BLaER1 treated with 17β-estradiol and CSF1 and Interleukin-3, amounts not matched to agents 10 nM and 100 nM (cell line): ENCODE data around the gene MAP7D2.
"Not testable (repeated sequence)": the region's sequence is repeated elsewhere in the genome, so short reads cannot be mapped to it uniquely, and the experiment has no call there.

Source experiments
- H3K27ac ChIP-seq, 11 experiments: shearing (Covaris generic); formaldehyde crosslinking; 2 replicates each; pipeline ENCODE4 v1.8.1; 2022
- H3K27me3 ChIP-seq, 11 experiments: shearing (Covaris generic); formaldehyde crosslinking; 2 replicates each; pipeline ENCODE4 v1.8.1; 2022
- H3K36me3 ChIP-seq, 11 experiments: shearing (Covaris generic); formaldehyde crosslinking; 2 replicates each; pipeline ENCODE4 v1.8.1; 2022
- H3K4me1 ChIP-seq, 10 experiments: shearing (Covaris generic); formaldehyde crosslinking; 2 replicates each; pipeline ENCODE4 v1.8.1; 2022
- H3K4me2 ChIP-seq, 11 experiments: shearing (Covaris generic); formaldehyde crosslinking; 2 replicates each; pipeline ENCODE4 v1.8.1; 2022
- H3K4me3 ChIP-seq, 10 experiments: shearing (Covaris generic); formaldehyde crosslinking; 2 replicates each; pipeline ENCODE4 v1.8.1; 2022
- H3K9ac ChIP-seq, 11 experiments: shearing (Covaris generic); formaldehyde crosslinking; 2 replicates each; pipeline ENCODE4 v1.8.1; 2022
- H3K9me3 ChIP-seq, 11 experiments: shearing (Covaris generic); formaldehyde crosslinking; replicated peaks in 1 of 11; 2 replicates each; pipeline ENCODE4 v1.8.1; 2022
- H4K20me1 ChIP-seq, 11 experiments: shearing (Covaris generic); formaldehyde crosslinking; 2 replicates each; pipeline ENCODE4 v1.8.1; 2022
- Cebpa-rat ChIP-seq, 11 experiments: shearing (Covaris generic); IDR thresholded peaks; 2 replicates each; pipeline ENCODE4 v1.8.1; 2022

Gene MAP7D2

DNA sequence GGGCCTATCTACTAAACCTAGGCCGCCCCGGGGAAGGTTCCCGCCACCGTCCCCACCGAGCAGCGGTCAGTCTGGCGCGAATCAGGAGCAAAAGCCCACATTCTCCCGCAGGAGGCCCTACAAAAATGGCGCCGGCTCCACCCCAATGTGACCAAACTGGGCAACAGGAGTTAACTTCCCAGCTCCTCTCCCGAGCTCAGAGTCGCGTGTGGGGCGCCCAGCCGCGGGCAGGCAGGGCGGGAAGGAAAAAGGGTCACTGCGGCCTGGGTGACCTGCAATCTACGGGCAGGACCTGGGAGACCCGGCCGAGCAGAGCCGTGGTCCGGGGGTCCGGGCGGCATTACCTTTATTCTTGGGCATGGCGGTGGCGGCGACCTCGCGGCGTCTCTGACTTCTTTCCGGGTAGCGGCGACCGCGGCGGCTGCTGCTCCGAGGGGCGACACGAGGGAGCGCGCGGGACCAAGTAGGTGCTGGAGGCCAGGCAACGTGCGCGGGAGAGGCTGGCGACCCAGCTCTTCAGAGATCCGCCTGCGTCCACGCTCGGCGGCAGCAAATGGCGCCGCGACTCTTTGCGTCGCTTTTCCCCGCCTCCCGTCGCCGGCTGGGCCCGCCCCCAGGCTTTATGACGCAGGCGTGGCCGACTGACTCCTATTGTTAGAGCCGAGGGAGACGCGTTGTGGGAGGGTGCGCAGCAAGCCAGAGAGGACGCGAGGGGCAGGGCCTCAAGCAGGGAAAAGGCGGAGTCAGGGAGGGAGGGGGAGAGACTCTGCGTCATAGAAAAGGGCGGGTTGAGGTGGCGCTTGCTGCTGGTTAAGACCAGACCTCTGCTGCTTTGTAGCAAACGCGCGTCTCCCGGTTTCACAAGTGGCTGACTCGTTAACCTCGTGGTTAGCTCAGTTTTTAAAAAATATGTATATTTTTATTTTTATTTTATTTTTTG lies 24.8 kb upstream of the MAP7D2 start, which contains the start of gene EIF1AX:
Gene EIF1AX, minus strand, starts transcription at position 558 of the 940 bp plus-strand sequence. Its CDS starts 198 bp downstream, at position 360.
- TF ChIP-seq Cebpa-rat (IDR thresholded peaks at IDR 0.05): peak in 1 of 11 experiments; percentile 20; a peak in 1 of 22 replicates
- peaks cover 39 to 50% (median 46%) of the 10 kb centered on the region in 11 experiments; a peak in 21 of 22 replicates for H4K20me1 ChIP-seq
- peaks cover 30 to 55% (median 47%) of the 10 kb centered on the region in 10 experiments for H3K4me1 ChIP-seq

DNA sequence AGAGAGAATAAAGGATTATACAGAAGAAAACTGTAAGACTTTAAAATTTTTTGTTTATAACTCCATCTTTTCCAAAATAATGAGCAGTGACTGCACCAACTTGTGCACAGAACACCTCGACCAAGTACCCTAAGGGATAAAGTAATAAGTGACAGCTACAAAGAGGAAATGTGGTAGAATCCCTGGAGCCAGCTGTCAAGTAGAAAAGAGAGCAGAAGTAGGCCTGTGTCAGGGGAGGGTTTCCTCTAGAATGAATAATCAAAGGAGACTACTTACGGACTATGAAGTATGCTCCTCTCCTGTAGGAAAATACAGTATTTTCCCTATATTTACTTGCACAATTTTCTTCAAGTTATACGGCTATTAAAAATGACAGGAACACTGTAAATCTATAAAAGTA lies 23.7 kb upstream of the MAP7D2 start:
- Histone ChIP-seq H3K27me3 (no peaks in the 10 kb centered on the region), H3K4me3 (peak overlapping the region; percentile 81 to 100 (median 90)), H3K27ac (peak overlapping the region in 10 of 11 experiments; percentile 80 to 95 (median 86); a peak in 18 of 22 replicates), H3K9ac (peak overlapping the region; percentile 84 to 98 (median 93)), H3K9me3 (no peaks in the 10 kb centered on the region), H3K4me1 (peaks cover 30 to 50% (median 47%) of the 10 kb centered on the region in 10 experiments), H3K4me2 (peak overlapping the region; percentile 78 to 92 (median 86)), H3K36me3 (peaks cover 42 to 49% (median 48%) of the 10 kb centered on the region in 11 experiments), H4K20me1 (peaks cover 48 to 61% (median 57%) of the 10 kb centered on the region in 11 experiments; a peak in 21 of 22 replicates)
- no peak for TF ChIP-seq Cebpa-rat (IDR thresholded peaks at IDR 0.05)

More for the DNA sequence above, 24.8 kb upstream of the MAP7D2 start, which contains the start of gene EIF1AX:
- H3K9ac ChIP-seq: peak within 1 kb of the TSS; percentile 84 to 98 (median 93)
- peak within 1 kb of the TSS; percentile 81 to 100 (median 90) for H3K4me3 ChIP-seq
- peak within 1 kb of the TSS; percentile 81 to 95 (median 87) for H3K27ac ChIP-seq
- peaks cover 31 to 38% (median 37%) of the 10 kb centered on the region in 11 experiments for H3K36me3 ChIP-seq
- peak within 1 kb of the TSS; percentile 81 to 92 (median 86) for H3K4me2 ChIP-seq
- H3K9me3 ChIP-seq: no peaks in the 10 kb centered on the region
- no peaks in the 10 kb centered on the region for H3K27me3 ChIP-seq

DNA sequence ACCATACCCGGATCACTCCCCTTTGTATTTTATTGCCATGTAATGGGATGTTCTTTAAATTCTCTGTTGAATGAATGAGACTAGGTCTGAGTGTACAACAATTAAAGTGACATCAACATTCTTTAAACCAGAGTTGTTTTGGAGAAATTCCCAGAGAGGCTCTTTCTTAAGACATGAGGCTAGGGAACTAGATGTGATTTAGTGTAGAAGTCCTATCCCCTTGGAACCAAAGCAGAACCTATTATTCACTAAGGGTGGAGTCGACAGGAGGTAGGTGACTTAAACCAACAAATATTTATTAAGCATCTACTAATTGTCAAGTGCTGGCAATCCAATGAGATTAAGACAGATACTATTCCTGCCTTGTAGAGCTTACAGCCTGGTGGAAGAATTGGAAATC lies 23.3 kb upstream of the MAP7D2 start:
- peak overlapping the region; percentile 78 to 92 (median 86) for H3K4me2 ChIP-seq
- no peak overlapping the region for H3K27ac ChIP-seq
- no peaks in the 10 kb centered on the region for H3K27me3 ChIP-seq
- H3K4me3 ChIP-seq: peak overlapping the region; percentile 81 to 100 (median 90)
- TF ChIP-seq Cebpa-rat (IDR thresholded peaks at IDR 0.05): no peak
- H3K36me3 ChIP-seq: peaks cover 47 to 54% (median 53%) of the 10 kb centered on the region in 11 experiments
- peaks cover 30 to 46% (median 43%) of the 10 kb centered on the region in 10 experiments for H3K4me1 ChIP-seq
- H4K20me1 ChIP-seq: peaks cover 53 to 66% (median 62%) of the 10 kb centered on the region in 11 experiments; a peak in 21 of 22 replicates
- H3K9ac ChIP-seq: peak overlapping the region; percentile 84 to 98 (median 93); a peak in 17 of 22 replicates
- no peaks in the 10 kb centered on the region for H3K9me3 ChIP-seq

DNA sequence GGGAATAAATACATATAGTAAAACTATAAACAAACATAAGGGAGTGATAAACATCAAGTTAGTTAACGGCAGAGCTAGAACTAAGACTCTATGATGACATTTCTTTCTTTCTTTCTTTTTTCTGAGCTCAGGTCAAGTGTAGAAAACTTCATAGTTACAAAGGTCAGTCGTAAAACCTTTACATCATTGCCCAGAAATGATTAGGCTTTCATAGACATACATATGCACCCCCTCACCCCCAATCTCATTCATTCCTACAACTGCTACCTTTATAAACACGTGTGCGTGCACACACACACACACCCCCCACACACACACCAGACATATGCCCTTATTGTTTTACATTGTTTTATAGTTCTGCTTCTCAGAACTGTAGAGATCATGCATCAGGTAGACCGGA lies 19.2 kb upstream of the MAP7D2 start:
- H3K27me3 ChIP-seq: no peaks in the 10 kb centered on the region
- TF ChIP-seq Cebpa-rat (IDR thresholded peaks at IDR 0.05): no peak
- peaks cover 74 to 100% (median 99%) of the 10 kb centered on the region in 11 experiments; a peak in 21 of 22 replicates for H4K20me1 ChIP-seq
- H3K9me3 ChIP-seq: no peaks in the 10 kb centered on the region
- no peak overlapping the region for H3K4me2 ChIP-seq
- H3K36me3 ChIP-seq: peaks cover 84 to 94% (median 93%) of the 10 kb centered on the region in 11 experiments
- H3K27ac ChIP-seq: no peak overlapping the region
- H3K9ac ChIP-seq: no peak overlapping the region
- no peak overlapping the region for H3K4me3 ChIP-seq
- H3K4me1 ChIP-seq: peaks cover 16 to 39% (median 21%) of the 10 kb centered on the region in 10 experiments

DNA sequence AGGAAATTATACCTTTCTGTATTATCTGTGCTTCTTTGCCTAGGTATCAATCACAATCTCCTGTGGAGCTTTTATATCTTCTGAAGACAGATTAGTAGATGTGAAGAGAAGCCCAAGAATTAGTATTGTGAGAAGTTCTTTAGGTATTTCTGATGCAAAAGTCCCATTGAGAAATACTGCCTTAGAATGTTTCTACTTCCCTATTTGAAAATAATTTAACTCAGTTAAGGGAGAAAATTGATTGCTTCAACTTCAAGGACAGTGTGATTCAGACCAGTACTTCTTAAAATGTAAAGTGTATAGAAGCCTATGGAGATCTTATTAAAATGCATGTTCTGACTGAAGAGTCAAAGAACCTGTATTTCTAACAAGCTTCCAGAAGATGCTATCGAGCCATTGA lies 16.0 kb upstream of the MAP7D2 start:
- no peak overlapping the region for H3K27ac ChIP-seq
- peaks cover 60 to 96% (median 92%) of the 10 kb centered on the region in 11 experiments; a peak in 21 of 22 replicates for H4K20me1 ChIP-seq
- peak overlapping the region in 1 of 11 experiments; percentile 31; a peak in 1 of 22 replicates for H3K4me2 ChIP-seq
- H3K4me1 ChIP-seq: peaks cover 0 to 28% (median 3%) of the 10 kb centered on the region in 10 experiments; a peak in 7 of 20 replicates
- no peaks in the 10 kb centered on the region for H3K9me3 ChIP-seq
- no peak overlapping the region for H3K9ac ChIP-seq
- no peak for TF ChIP-seq Cebpa-rat (IDR thresholded peaks at IDR 0.05)
- no peak overlapping the region for H3K4me3 ChIP-seq
- peaks cover 88 to 96% (median 96%) of the 10 kb centered on the region in 11 experiments for H3K36me3 ChIP-seq
- H3K27me3 ChIP-seq: no peaks in the 10 kb centered on the region

DNA sequence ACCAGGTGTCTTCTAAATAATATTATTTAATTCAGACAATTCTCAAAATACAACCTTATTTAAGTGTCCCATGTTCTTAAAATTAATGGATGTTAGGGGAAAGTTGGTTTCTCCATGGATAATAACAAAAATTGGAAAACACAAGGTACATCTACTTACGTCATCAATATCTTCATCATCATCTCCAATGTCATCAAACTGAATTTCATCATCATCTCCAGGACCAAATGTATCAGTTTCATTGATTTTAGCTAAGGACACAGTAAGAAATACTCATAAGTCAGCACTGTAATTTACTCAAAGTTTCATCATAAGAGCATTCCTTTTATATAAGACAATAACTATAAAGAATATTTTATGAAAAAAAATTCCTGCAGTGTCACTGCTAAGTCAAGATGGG lies 13.7 kb upstream of the MAP7D2 start:
- no peak for TF ChIP-seq Cebpa-rat (IDR thresholded peaks at IDR 0.05)
- peaks cover 65 to 79% (median 77%) of the 10 kb centered on the region in 11 experiments for H3K36me3 ChIP-seq
- peaks cover 0 to 28% (median 3%) of the 10 kb centered on the region in 10 experiments; a peak in 7 of 20 replicates for H3K4me1 ChIP-seq
- H3K9ac ChIP-seq: no peak overlapping the region
- peaks cover 42 to 77% (median 69%) of the 10 kb centered on the region in 11 experiments; a peak in 20 of 22 replicates for H4K20me1 ChIP-seq
- no peak overlapping the region for H3K27ac ChIP-seq
- no peaks in the 10 kb centered on the region for H3K9me3 ChIP-seq
- H3K4me2 ChIP-seq: no peak overlapping the region
- no peak overlapping the region for H3K4me3 ChIP-seq
- no peaks in the 10 kb centered on the region for H3K27me3 ChIP-seq

DNA sequence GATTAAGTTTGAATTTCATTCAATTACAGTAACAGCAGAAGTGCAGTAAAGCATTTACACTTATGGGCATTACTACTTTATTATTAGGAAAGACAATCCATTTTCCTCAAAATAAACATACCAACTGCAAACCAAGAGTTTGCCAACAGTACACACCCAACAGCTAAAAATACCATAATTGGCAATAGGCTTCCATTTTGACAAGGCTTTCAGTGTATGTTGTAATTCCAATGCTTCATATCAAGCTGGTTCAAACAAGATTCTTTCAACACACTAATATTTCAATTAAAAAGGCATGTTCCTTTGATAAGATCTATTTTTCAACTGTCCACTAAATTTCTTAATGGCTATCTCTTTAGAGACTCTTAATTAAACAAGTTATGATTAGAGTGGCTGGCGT lies 12.8 kb upstream of the MAP7D2 start:
- peaks cover 64 to 79% (median 77%) of the 10 kb centered on the region in 11 experiments for H3K36me3 ChIP-seq
- H3K27ac ChIP-seq: no peak overlapping the region
- TF ChIP-seq Cebpa-rat (IDR thresholded peaks at IDR 0.05): no peak
- peaks cover 35 to 75% (median 66%) of the 10 kb centered on the region in 11 experiments; a peak in 20 of 22 replicates for H4K20me1 ChIP-seq
- no peak overlapping the region for H3K9ac ChIP-seq
- H3K4me1 ChIP-seq: peaks cover 0 to 28% (median 3%) of the 10 kb centered on the region in 10 experiments; a peak in 7 of 20 replicates
- no peak overlapping the region for H3K4me3 ChIP-seq
- no peaks in the 10 kb centered on the region for H3K27me3 ChIP-seq
- H3K4me2 ChIP-seq: no peak overlapping the region
- no peaks in the 10 kb centered on the region for H3K9me3 ChIP-seq

DNA sequence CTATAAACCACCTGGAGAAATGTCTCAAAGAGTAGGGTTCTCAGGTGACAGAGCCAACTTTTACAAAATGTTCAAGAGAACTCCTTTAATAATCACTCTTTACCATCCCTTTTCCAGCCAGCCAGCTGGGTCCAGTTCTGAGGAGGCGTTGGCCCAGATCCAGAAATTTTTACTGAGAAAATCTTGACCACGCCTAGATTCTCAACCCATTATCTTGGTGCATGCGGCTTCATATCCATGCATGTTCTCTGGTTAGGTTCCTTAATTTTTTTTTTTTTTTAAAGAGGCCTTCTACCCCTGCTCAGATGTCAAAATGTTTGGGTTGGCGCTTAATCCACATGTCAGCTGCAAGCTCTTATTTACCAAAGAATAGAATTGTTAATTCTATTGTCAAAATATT lies 12.0 kb upstream of the MAP7D2 start:
- H3K9me3 ChIP-seq: no peaks in the 10 kb centered on the region
- peaks cover 0 to 22% (median 3%) of the 10 kb centered on the region in 10 experiments; a peak in 7 of 20 replicates for H3K4me1 ChIP-seq
- H3K27ac ChIP-seq: peak overlapping the region in 1 of 11 experiments; percentile 25; a peak in 1 of 22 replicates
- H3K4me2 ChIP-seq: no peak overlapping the region
- H3K36me3 ChIP-seq: peaks cover 56 to 79% (median 75%) of the 10 kb centered on the region in 11 experiments
- no peak overlapping the region for H3K4me3 ChIP-seq
- H3K9ac ChIP-seq: 0 out of 22 replicates have a peak overlapping the region, but pooled peaks of 1 of the 11 experiments have one; percentile 9
- H4K20me1 ChIP-seq: peaks cover 26 to 66% (median 59%) of the 10 kb centered on the region in 11 experiments; a peak in 20 of 22 replicates
- TF ChIP-seq Cebpa-rat (IDR thresholded peaks at IDR 0.05): no peak
- H3K27me3 ChIP-seq: no peaks in the 10 kb centered on the region

DNA sequence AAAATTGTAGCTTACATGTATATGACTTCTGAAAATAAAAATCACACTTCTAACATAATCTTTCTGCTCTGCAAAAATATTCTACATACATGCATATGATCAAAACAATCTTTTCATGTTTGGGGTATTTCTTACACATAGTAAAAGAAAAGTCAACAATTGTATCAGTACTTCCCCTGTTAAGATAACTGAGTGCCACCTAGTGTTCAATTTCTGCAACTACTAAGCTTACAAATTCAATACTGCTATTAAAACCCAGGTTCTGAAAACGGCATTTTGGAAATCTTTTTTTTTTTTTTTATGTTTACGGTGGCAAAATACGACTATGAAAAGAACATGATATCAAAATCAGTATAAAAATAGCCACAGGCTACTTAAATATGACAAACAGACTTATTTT lies 10.7 kb upstream of the MAP7D2 start:
- peaks cover 17 to 54% (median 49%) of the 10 kb centered on the region in 11 experiments; a peak in 20 of 22 replicates for H4K20me1 ChIP-seq
- H3K36me3 ChIP-seq: peaks cover 46 to 72% (median 68%) of the 10 kb centered on the region in 11 experiments

DNA sequence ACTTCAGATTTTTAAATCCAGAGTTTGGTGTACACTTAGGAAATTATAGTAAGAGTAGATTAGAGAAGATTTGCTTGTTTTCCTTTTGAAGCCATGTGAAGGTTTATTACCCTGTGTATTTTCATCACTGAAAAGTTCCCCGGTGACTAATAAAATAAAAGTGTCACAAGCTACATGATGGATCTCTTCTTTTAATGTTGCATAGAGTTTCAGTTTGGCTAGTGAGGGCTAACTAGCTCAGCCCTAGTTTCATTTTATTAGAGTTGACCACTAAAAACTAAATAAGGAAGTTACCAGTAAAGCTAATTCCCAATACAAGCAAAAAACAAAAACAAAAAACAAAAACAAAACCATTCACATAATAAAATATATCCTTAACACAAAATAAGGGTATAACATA lies 10.1 kb upstream of the MAP7D2 start:
- H4K20me1 ChIP-seq: peaks cover 16 to 48% (median 43%) of the 10 kb centered on the region in 11 experiments; a peak in 19 of 22 replicates
- not testable (repeated sequence) for H3K9me3 ChIP-seq, H3K27ac ChIP-seq, H3K27me3 ChIP-seq, H3K4me3 ChIP-seq, H3K4me1 ChIP-seq, H3K9ac ChIP-seq, H3K4me2 ChIP-seq
- H3K36me3 ChIP-seq: peaks cover 43 to 66% (median 62%) of the 10 kb centered on the region in 11 experiments

More for the DNA sequence above, 10.7 kb upstream of the MAP7D2 start:
- not testable (repeated sequence) for H3K4me2 ChIP-seq, H3K9me3 ChIP-seq, H3K9ac ChIP-seq, H3K4me3 ChIP-seq, H3K4me1 ChIP-seq, H3K27ac ChIP-seq, H3K27me3 ChIP-seq
